SK-N-SH (cell line): ENCODE results near the gene TFR2. TPM values are rescaled to one million over a fixed set of nuclear protein-coding genes. Genes with fewer than 3 reads are reported as not detected.

Experiments used
- CTCF ChIA-PET: fragments of 300-600, 350-600 bp; formaldehyde crosslinking; extraction: SDS; loops from one replicate; lab custom pipeline; 2021; lab: Yijun Ruan, JAX
- POLR2A ChIA-PET: fragments of 350-600 bp; sonication (Branson Sonifier 250); formaldehyde crosslinking; extraction: SDS; loops from one replicate; lab custom pipeline; 2020; ENCODE audit warnings: antibody characterized with exemption, inconsistent platforms; lab: Yijun Ruan, JAX
- DNase-seq: peaks from one replicate; pipeline ENCODE4 v3.0.0; 2012
- H2AFZ ChIP-seq: fragments of 200-600 bp; sonication (generic); 2 replicates; pipeline ENCODE4 v1.8.1; 2016; ENCODE audit warnings: antibody characterized with exemption, mild to moderate bottlenecking, low read depth
- H3F3A ChIP-seq: fragments of 200-600 bp; sonication (generic); replicated peaks from 2 replicates; pipeline ENCODE3; 2016; ENCODE audit warnings: antibody characterized with exemption, mild to moderate bottlenecking; ENCODE audit not compliant: insufficient read depth
- H3K27ac ChIP-seq, 2 experiments: fragments of 200-500 bp in 1 of 2; fragments of 200-600 bp in 1 of 2; sonication (Bioruptor generic) in 1 of 2; sonication (generic), shearing (Covaris generic) in 1 of 2; 2 replicates each; pipeline versions ENCODE4 v1.5.1 to v1.6.1; 2014 to 2016; ENCODE audit warnings: low read depth in 2 of 2, inconsistent platforms in 1 of 2, low read length in 1 of 2, mild to moderate bottlenecking in 1 of 2, mixed read lengths in 1 of 2
- H3K27me3 ChIP-seq: fragments of 200-600 bp; sonication (generic), shearing (Covaris generic); 2 replicates; pipeline ENCODE4 v1.6.1; 2016; ENCODE audit warnings: mixed run types; ENCODE audit not compliant: insufficient read depth
- H3K36me3 ChIP-seq, 2 experiments: fragments of 200-500 bp in 1 of 2; fragments of 200-600 bp in 1 of 2; sonication (Bioruptor generic) in 1 of 2; sonication (generic) in 1 of 2; replicated peaks in 1 of 2; 2 replicates each; pipeline versions ENCODE3 to v1.5.1; 2014 to 2016; ENCODE audit warnings: low read length in 1 of 2, mild to moderate bottlenecking in 1 of 2; ENCODE audit not compliant: insufficient read depth in 2 of 2, control insufficient read depth in 1 of 2
- H3K4me1 ChIP-seq, 2 experiments: fragments of 200-500 bp in 1 of 2; fragments of 200-600 bp in 1 of 2; sonication (Bioruptor generic) in 1 of 2; sonication (generic), shearing (Covaris generic) in 1 of 2; 2 replicates each; pipeline versions ENCODE4 v1.5.1 to v1.6.1; 2014 to 2016; ENCODE audit warnings: low read depth in 1 of 2, low read length in 1 of 2, mixed run types in 1 of 2; ENCODE audit not compliant: insufficient read depth in 2 of 2, control insufficient read depth in 1 of 2
- H3K4me2 ChIP-seq: fragments of 200-600 bp; sonication (generic), shearing (Covaris generic); 2 replicates; pipeline ENCODE4 v1.6.1; 2017; ENCODE audit warnings: mixed run types
- H3K4me3 ChIP-seq, 2 experiments: fragments of 200-500 bp in 1 of 2; fragments of 200-600 bp in 1 of 2; sonication (Bioruptor generic) in 1 of 2; sonication (generic), shearing (Covaris generic) in 1 of 2; 2 replicates each; pipeline versions ENCODE4 v1.5.1 to v1.8.1; 2014 to 2016; ENCODE audit warnings: low read depth in 2 of 2, inconsistent platforms in 1 of 2, low read length in 1 of 2, mild to moderate bottlenecking in 1 of 2, mixed read lengths in 1 of 2, moderate library complexity in 1 of 2
- H3K79me2 ChIP-seq: fragments of 200-600 bp; sonication (generic); 2 replicates; pipeline ENCODE4 v1.8.1; 2017; ENCODE audit warnings: mild to moderate bottlenecking; ENCODE audit not compliant: insufficient read depth
- H3K9ac ChIP-seq: fragments of 200-600 bp; sonication (generic); 2 replicates; pipeline ENCODE4 v1.6.1; 2017; ENCODE audit warnings: mixed run types
- H3K9me2 ChIP-seq: fragments of 200-600 bp; sonication (generic); 2 replicates; pipeline ENCODE4 v1.6.1; 2017; ENCODE audit warnings: mixed run types
- H3K9me3 ChIP-seq: fragments of 200-600 bp; sonication (generic); 2 replicates; pipeline ENCODE4 v1.6.1; 2017; ENCODE audit warnings: mixed run types, mild to moderate bottlenecking, moderate library complexity
- H4K20me1 ChIP-seq: fragments of 200-600 bp; sonication (generic); 2 replicates; pipeline ENCODE4 v1.6.1; 2017; ENCODE audit warnings: mild to moderate bottlenecking, mixed run types; ENCODE audit not compliant: insufficient read depth
- CHD2 ChIP-seq: fragments of 150-350 bp; IDR thresholded peaks from 2 replicates; pipeline ENCODE4 v1.6.1; 2018; ENCODE audit warnings: low read length; ENCODE audit not compliant: partially characterized antibody
- ELF1 ChIP-seq: IDR thresholded peaks from 2 replicates; pipeline ENCODE4 v1.4.0; 2012
- EZH2phosphoT487 ChIP-seq: fragments of 200-600 bp; sonication (generic); IDR thresholded peaks from 2 replicates; pipeline ENCODE4 v1.6.1; 2017; ENCODE audit warnings: low read depth, mixed run types, mild to moderate bottlenecking, antibody characterized with exemption, moderate library complexity, borderline replicate concordance
- FOXJ3 ChIP-seq: sonication (generic); formaldehyde crosslinking; IDR thresholded peaks from 2 replicates; pipeline ENCODE4 v1.5.1; 2020; ENCODE audit warnings: mild to moderate bottlenecking, missing genetic modification reagents
- FOXM1 ChIP-seq: IDR thresholded peaks from 2 replicates; pipeline ENCODE4 v1.4.0; 2012; ENCODE audit warnings: low read depth, mild to moderate bottlenecking
- GABPA ChIP-seq: IDR thresholded peaks from 2 replicates; pipeline ENCODE4 v1.4.0; 2012; ENCODE audit warnings: low read depth, mild to moderate bottlenecking
- GATA2 ChIP-seq: sonication (generic); formaldehyde crosslinking; IDR thresholded peaks from 2 replicates; pipeline ENCODE4 v1.5.0; 2020; ENCODE audit warnings: mild to moderate bottlenecking, missing genetic modification reagents
- JUND ChIP-seq: IDR thresholded peaks from 2 replicates; pipeline ENCODE4 v1.4.0; 2012
- MEF2A ChIP-seq: IDR thresholded peaks from 2 replicates; pipeline ENCODE4 v1.4.0; 2012; ENCODE audit warnings: low read depth, borderline replicate concordance
- MXI1 ChIP-seq: IDR thresholded peaks from 2 replicates; pipeline ENCODE4 v1.6.1; 2012; ENCODE audit warnings: mild to moderate bottlenecking, low read depth, low read length, improper control_type of control experiment
- NFIC ChIP-seq: IDR thresholded peaks from 2 replicates; pipeline ENCODE4 v1.4.0; 2012; ENCODE audit warnings: borderline replicate concordance
- POLR2AphosphoS5 ChIP-seq: IDR thresholded peaks from 2 replicates; pipeline ENCODE4 v1.6.1; 2012; ENCODE audit warnings: low read depth, low read length
- RAD21 ChIP-seq: IDR thresholded peaks from 2 replicates; pipeline ENCODE4 v1.6.1; 2012; ENCODE audit warnings: mild to moderate bottlenecking, low read length
- RCOR1 ChIP-seq: fragments of 150-350 bp; IDR thresholded peaks from 2 replicates; pipeline ENCODE4 v1.6.1; 2017; ENCODE audit warnings: antibody characterized with exemption, low read length
- RFX5 ChIP-seq: IDR thresholded peaks from 2 replicates; pipeline ENCODE4 v1.6.1; 2012; ENCODE audit warnings: mild to moderate bottlenecking, improper control_type of control experiment, low read length
- RXRA ChIP-seq: IDR thresholded peaks from 2 replicates; pipeline ENCODE4 v1.4.0; 2012; ENCODE audit warnings: low read depth, mild to moderate bottlenecking, borderline replicate concordance
- SIN3A ChIP-seq: IDR thresholded peaks from 2 replicates; pipeline ENCODE4 v1.6.1; 2012; ENCODE audit warnings: low read depth, mild to moderate bottlenecking, low read length, moderate library complexity, borderline replicate concordance
- TAF1 ChIP-seq: IDR thresholded peaks from 2 replicates; pipeline ENCODE4 v1.6.1; 2012; ENCODE audit warnings: low read depth, mild to moderate bottlenecking, low read length, moderate library complexity, borderline replicate concordance
- TCF12 ChIP-seq: IDR thresholded peaks from 2 replicates; pipeline ENCODE4 v1.4.0; 2012
- WGBS: methylation state at CpG from one replicate; pipeline ENCODE4 v1.1.6; 2017; ENCODE audit warnings: low lambda C conversion rate; 5-methylcytosine and 5-hydroxymethylcytosine counted together
- polyA plus RNA-seq, 3 experiments: library from polyadenylated mRNA; depleted of rRNA; stranded (reverse); fragments of >200 nt; gene quantifications; 2 replicates each; pipeline ENCODE4 v1.2.3, GENCODE V29; 2012
- TF ChIP-seq, protein P1 (sequence below): IDR thresholded peaks from 2 replicates; pipeline ENCODE4; 2012
- TF ChIP-seq, protein P2 (sequence below): IDR thresholded peaks from 2 replicates; pipeline ENCODE4 v1.4.0; 2012; ENCODE audit warnings: low read depth
- TF ChIP-seq, protein P3 (sequence below): IDR thresholded peaks from 2 replicates; pipeline ENCODE4 v1.4.0; 2012; ENCODE audit warnings: low read depth, borderline replicate concordance
- TF ChIP-seq, protein P4 (sequence below): IDR thresholded peaks from 2 replicates; pipeline ENCODE4 v1.4.0; 2012; ENCODE audit warnings: low read depth, borderline replicate concordance

The TFR2 gene
- polyA plus RNA-seq, 1 of the 3 experiments (the other 2 are of a cell fraction), result 0.30 TPM

DNA sequence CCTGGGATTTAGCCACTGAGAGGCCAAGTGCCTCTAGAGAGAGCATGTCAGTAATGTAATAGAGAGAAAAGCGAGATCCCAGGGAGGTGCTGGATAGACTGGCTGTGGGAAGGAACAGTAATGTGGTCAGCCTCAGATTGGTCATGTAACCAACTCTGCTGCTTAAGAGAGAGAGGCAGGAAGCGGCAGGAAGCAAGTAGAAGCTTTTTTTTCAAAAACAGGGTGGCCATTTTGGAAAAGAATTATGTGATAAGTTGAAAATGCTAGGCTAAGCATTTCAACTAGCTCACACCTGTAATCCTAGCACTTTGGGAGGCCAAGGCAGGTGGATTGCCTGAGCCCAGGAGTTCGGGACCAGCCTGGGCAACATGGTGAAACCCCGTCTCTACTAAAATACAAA, 42.9 kb downstream of the TFR2 start:
- Histone ChIP-seq H3K36me3 (no peaks in the 10 kb centered on the region), H3K9me3 (no peaks in the 10 kb centered on the region), H3F3A (peaks cover 2% of the 10 kb centered on the region), H3K4me2 (no peak overlapping the region), H4K20me1 (no peaks in the 10 kb centered on the region), H2AFZ (peak overlapping the region; percentile 54; the same call in 1 of the 2 replicates), H3K4me1 (peaks cover 10 to 18% of the 10 kb centered on the region in 2 experiments; a peak in 3 of 4 replicates), H3K27me3 (no peaks in the 10 kb centered on the region), H3K27ac (no peak overlapping the region), H3K79me2 (peaks cover 14% of the 10 kb centered on the region; the same call in 1 of the 2 replicates), H3K4me3 (no peak overlapping the region), H3K9me2 (no peaks in the 10 kb centered on the region), H3K9ac (no peak overlapping the region)
- no peak for DNase-seq
- 91% methylated on average over 4 of the region's 4 CpGs for WGBS
- ChIA-PET CTCF (interaction anchor here (1.0 to 1.7 kb wide), 4 partner anchors 10 to 93 kb away, joined by 3 to 10 read pairs (median 4); no protein-coding TSS in a partner anchor), POLR2A (interaction anchor here (3.1 kb wide), 1 partner anchor 12 kb away, joined by 10 read pairs; the partner anchor contains the start of genes FBXO24 and LRCH4)
- no peak for TF ChIP-seq CHD2
- no peak for TF ChIP-seq EZH2phosphoT487
- no peak for TF ChIP-seq SIN3A
- TF ChIP-seq FOXM1, result no peak
- no peak for TF ChIP-seq GATA2 (CRISPR knock-in tag)
- no peak for TF ChIP-seq TCF12
- TF ChIP-seq RXRA, result no peak
- TF ChIP-seq, protein P1, sequence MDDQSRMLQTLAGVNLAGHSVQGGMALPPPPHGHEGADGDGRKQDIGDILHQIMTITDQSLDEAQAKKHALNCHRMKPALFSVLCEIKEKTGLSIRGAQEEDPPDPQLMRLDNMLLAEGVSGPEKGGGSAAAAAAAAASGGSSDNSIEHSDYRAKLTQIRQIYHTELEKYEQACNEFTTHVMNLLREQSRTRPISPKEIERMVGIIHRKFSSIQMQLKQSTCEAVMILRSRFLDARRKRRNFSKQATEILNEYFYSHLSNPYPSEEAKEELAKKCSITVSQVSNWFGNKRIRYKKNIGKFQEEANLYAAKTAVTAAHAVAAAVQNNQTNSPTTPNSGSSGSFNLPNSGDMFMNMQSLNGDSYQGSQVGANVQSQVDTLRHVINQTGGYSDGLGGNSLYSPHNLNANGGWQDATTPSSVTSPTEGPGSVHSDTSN, result no peak
- TF ChIP-seq MXI1, result no peak
- TF ChIP-seq NFIC, result no peak
- no peak for TF ChIP-seq POLR2AphosphoS5
- TF ChIP-seq RAD21, result no peak
- TF ChIP-seq JUND, result no peak
- no peak for TF ChIP-seq MEF2A
- no peak for TF ChIP-seq TAF1
- TF ChIP-seq, protein P2, sequence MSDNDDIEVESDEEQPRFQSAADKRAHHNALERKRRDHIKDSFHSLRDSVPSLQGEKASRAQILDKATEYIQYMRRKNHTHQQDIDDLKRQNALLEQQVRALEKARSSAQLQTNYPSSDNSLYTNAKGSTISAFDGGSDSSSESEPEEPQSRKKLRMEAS, result no peak

DNA sequence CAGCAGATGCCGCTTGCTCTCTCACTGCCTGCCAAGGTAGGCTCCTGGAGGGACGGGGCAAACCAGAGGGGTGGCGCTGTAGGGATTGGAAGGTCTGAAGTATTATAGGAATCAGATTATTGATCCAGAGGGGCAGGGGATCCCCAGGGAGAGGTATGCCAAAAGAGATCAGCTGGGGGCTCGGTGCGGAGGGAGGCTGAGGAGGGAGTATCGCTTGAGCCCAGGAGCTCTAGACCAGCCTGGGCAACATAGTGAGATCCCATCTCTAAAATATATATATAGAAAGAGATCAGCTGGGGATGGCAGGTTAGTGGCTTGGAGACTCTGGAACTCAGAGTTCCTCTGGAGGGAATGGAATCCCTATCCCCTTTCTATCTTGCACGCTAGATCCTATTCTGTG, 46.2 kb downstream of the TFR2 start:
- Histone ChIP-seq H3K27ac (no peak overlapping the region), H3K9ac (no peak overlapping the region), H4K20me1 (no peaks in the 10 kb centered on the region), H3K4me2 (no peak overlapping the region), H3K27me3 (no peaks in the 10 kb centered on the region), H3F3A (no peaks in the 10 kb centered on the region), H3K79me2 (no peaks in the 10 kb centered on the region), H3K9me3 (no peaks in the 10 kb centered on the region), H3K36me3 (no peaks in the 10 kb centered on the region), H3K9me2 (no peaks in the 10 kb centered on the region), H3K4me3 (no peak overlapping the region), H3K4me1 (peaks cover 0 to 4% of the 10 kb centered on the region in 2 experiments; a peak in 1 of 4 replicates), H2AFZ (no peak overlapping the region)
- TF ChIP-seq RFX5 (no peak), FOXJ3 (CRISPR knock-in tag) (no peak), MEF2A (no peak), ELF1 (no peak), RCOR1 (no peak), NFIC (no peak), SIN3A (no peak), GABPA (no peak), CHD2 (no peak)
- TF ChIP-seq, protein P3, sequence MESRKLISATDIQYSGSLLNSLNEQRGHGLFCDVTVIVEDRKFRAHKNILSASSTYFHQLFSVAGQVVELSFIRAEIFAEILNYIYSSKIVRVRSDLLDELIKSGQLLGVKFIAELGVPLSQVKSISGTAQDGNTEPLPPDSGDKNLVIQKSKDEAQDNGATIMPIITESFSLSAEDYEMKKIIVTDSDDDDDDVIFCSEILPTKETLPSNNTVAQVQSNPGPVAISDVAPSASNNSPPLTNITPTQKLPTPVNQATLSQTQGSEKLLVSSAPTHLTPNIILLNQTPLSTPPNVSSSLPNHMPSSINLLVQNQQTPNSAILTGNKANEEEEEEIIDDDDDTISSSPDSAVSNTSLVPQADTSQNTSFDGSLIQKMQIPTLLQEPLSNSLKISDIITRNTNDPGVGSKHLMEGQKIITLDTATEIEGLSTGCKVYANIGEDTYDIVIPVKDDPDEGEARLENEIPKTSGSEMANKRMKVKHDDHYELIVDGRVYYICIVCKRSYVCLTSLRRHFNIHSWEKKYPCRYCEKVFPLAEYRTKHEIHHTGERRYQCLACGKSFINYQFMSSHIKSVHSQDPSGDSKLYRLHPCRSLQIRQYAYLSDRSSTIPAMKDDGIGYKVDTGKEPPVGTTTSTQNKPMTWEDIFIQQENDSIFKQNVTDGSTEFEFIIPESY, result no peak
- TF ChIP-seq, protein P4, sequence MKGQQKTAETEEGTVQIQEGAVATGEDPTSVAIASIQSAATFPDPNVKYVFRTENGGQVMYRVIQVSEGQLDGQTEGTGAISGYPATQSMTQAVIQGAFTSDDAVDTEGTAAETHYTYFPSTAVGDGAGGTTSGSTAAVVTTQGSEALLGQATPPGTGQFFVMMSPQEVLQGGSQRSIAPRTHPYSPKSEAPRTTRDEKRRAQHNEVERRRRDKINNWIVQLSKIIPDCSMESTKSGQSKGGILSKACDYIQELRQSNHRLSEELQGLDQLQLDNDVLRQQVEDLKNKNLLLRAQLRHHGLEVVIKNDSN, result no peak
- CTCF ChIA-PET, result interaction anchor here (0.9 to 1.8 kb wide), 8 partner anchors 8 to 129 kb away, joined by 3 to 9 read pairs (median 4); no protein-coding TSS in a partner anchor
- POLR2A ChIA-PET, result interaction anchor here (1.5 to 1.9 kb wide), 2 partner anchors 9 to 167 kb away, joined by 4 to 6 read pairs; partner anchors contain the start of genes FBXO24, LRCH4 and ZCWPW1
- no peak for DNase-seq
- 97% methylated on average over 7 of the region's 7 CpGs for WGBS
